Choroid plexus epithelial cell (primary cell): ENCODE results near the gene PRKRA.

Experiments
- DNase-seq: peaks from one replicate; pipeline ENCODE4 v3.0.0-alpha.2; 2010; ENCODE audit warnings: low read depth
- H3K4me3 ChIP-seq: 2 replicates; pipeline ENCODE4 v1.5.1; 2011; ENCODE audit warnings: low read depth, mild to moderate bottlenecking, control low read depth, low read length, moderate library complexity
- CTCF ChIP-seq: conservative IDR thresholded peaks from 2 replicates; pipeline ENCODE4 v1.5.1; 2011; ENCODE audit warnings: low read depth, mild to moderate bottlenecking, control low read depth, inconsistent platforms, low read length, moderate library complexity

PRKRA gene

GRCh38 chr2:178448968-178449661 is 1.9 kb downstream of the PRKRA start:
- no peak for DNase-seq

GRCh38 chr2:178441426-178441825 is 9.5 kb downstream of the PRKRA start:
- no peak for DNase-seq
- no peak overlapping the region for H3K4me3 ChIP-seq
- TF ChIP-seq CTCF: no peak

More at GRCh38 chr2:178448968-178449661, 1.9 kb downstream of the PRKRA start:
- H3K4me3 ChIP-seq: no peak overlapping the region
- no peak for TF ChIP-seq CTCF

- DNase-seq: no peak
- no peak for TF ChIP-seq CTCF
- no peak overlapping the region for H3K4me3 ChIP-seq
Observed at GRCh38 chr2:178436662-178437061, 14.3 kb downstream of the PRKRA start.

GRCh38 chr2:178429336-178429735 is 21.6 kb downstream of the PRKRA start:
- H3K4me3 ChIP-seq: no peak overlapping the region
- no peak for TF ChIP-seq CTCF
- no peak for DNase-seq

GRCh38 chr2:178428396-178428806 is 22.6 kb downstream of the PRKRA start:
- DNase-seq: no peak
- no peak overlapping the region for H3K4me3 ChIP-seq
- TF ChIP-seq CTCF: no peak

GRCh38 chr2:178427458-178427857 is 23.5 kb downstream of the PRKRA start:
- DNase-seq: no peak
- H3K4me3 ChIP-seq: no peak overlapping the region
- no peak for TF ChIP-seq CTCF

- peak; percentile 40 for DNase-seq
- no peak overlapping the region for H3K4me3 ChIP-seq
- TF ChIP-seq CTCF: no peak
Observed at GRCh38 chr2:178426388-178426787, 24.6 kb downstream of the PRKRA start.
